MM.1S (cell line): ENCODE measurements around the gene URB1.

Experiments used
- EZH2 ChIP-seq: fragments of 300-600 bp; sonication (generic); optimal IDR thresholded peaks from 2 replicates; pipeline ENCODE3; 2017; ENCODE audit warnings: low read depth, mild to moderate bottlenecking, antibody characterized with exemption, low read length, mixed read lengths
- EZH2phosphoT487 ChIP-seq: fragments of 300-600 bp; sonication (generic); IDR thresholded peaks from 2 replicates; pipeline ENCODE4 v1.6.1; 2018; ENCODE audit warnings: antibody characterized with exemption, low read length
- TF ChIP-seq, protein P1 (sequence below): fragments of 300-600 bp; sonication (generic); IDR thresholded peaks from 2 replicates; pipeline ENCODE4 v1.5.1; 2016; ENCODE audit warnings: antibody characterized with exemption, low read length, mixed read lengths

DNA sequence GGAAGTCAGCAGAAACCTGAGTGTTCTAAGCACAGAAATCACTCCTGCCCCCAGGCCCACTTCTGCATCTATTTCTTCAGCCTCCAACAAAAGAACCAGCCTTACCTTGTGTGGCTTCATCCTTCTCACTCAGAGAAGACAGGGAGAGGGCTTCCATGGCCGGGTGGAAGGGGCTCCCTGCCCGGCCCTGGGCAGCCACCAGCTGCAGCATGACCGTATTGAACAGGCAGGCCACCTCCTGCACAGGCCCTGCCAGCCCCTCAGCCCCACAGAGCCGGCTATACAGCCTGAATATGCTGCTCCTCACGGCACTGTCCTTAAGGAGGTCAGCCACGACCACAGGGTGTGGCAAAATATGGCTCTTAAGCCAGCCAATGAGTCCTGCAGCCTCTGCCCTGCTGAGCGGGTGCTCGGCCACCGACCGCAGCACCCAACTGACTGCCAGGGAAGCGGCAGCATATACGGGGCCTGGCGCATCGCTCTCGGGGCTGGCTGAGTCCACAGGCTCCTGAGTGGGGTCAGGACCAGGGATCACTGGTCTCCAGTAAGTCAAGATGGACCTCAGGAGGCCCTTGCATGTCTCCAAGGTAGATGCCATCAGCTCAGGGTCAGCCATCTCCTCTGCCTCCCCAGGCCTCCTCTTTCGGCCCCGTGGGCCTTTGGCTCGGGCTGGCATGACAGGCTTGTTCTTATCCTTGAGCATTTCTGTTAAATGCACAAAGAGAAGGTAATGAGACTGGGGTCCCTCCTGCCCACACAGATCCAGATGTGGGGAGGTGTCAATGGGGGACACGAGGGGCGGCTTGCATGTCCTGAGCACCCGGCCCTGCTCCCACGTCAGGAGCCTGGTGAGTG lies 76.2 kb downstream of the URB1 start:
- TF ChIP-seq, protein P1, sequence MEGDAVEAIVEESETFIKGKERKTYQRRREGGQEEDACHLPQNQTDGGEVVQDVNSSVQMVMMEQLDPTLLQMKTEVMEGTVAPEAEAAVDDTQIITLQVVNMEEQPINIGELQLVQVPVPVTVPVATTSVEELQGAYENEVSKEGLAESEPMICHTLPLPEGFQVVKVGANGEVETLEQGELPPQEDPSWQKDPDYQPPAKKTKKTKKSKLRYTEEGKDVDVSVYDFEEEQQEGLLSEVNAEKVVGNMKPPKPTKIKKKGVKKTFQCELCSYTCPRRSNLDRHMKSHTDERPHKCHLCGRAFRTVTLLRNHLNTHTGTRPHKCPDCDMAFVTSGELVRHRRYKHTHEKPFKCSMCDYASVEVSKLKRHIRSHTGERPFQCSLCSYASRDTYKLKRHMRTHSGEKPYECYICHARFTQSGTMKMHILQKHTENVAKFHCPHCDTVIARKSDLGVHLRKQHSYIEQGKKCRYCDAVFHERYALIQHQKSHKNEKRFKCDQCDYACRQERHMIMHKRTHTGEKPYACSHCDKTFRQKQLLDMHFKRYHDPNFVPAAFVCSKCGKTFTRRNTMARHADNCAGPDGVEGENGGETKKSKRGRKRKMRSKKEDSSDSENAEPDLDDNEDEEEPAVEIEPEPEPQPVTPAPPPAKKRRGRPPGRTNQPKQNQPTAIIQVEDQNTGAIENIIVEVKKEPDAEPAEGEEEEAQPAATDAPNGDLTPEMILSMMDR = no peak
- TF ChIP-seq EZH2phosphoT487 = no peak
- no peak for TF ChIP-seq EZH2
